ENCODE data around the gene PACRG.

GRCh38 chr6:163263998-163264661 lies 536.4 kb downstream of the PACRG start:
- no peak for TF ChIP-seq SMC3 (IDR thresholded peaks at IDR 0.05; ENCODE audit: low read depth, low read length)
- no peak for TF ChIP-seq POLR2A (IDR thresholded peaks at IDR 0.05; ENCODE audit: low read depth, low read length)
- TF ChIP-seq ELK1 (IDR thresholded peaks at IDR 0.05; ENCODE audit: borderline replicate concordance, low read depth, low read length): no peak
- TF ChIP-seq CTCF (conservative IDR thresholded peaks at IDR 0.05; ENCODE audit: low read depth, low read length): no peak
- no peak for TF ChIP-seq BHLHE40 (IDR thresholded peaks at IDR 0.05; ENCODE audit: low read depth, low read length)
- no peak for TF ChIP-seq RFX5 (IDR thresholded peaks at IDR 0.05; ENCODE audit: low read depth, low read length)
- no peak for TF ChIP-seq RAD21 (IDR thresholded peaks at IDR 0.05; ENCODE audit: low read length)
- TF ChIP-seq RCOR1 (IDR thresholded peaks at IDR 0.05; ENCODE audit: insufficient replicate concordance, low read length): no peak
- no peak for TF ChIP-seq USF2 (IDR thresholded peaks at IDR 0.05; ENCODE audit: low read depth, low read length)
